ENCODE data around the gene PEAK1.

Gene PEAK1

GRCh38 chr15:77226652-77227051, 193.3 kb downstream of the PEAK1 start:
- TF ChIP-seq CTCF (IDR thresholded peaks at IDR 0.05; ENCODE audit: insufficient read depth, low read depth, low read length, missing control alignments) = no peak
- H3K4me3 ChIP-seq (ENCODE audit: low read length) = no peak overlapping the region
- DNase-seq (ENCODE audit: low read depth) = no peak

GRCh38 chr15:77225646-77226045, 194.3 kb downstream of the PEAK1 start:
- H3K4me3 ChIP-seq (ENCODE audit: low read length) = no peak overlapping the region
- no peak for TF ChIP-seq CTCF (IDR thresholded peaks at IDR 0.05; ENCODE audit: insufficient read depth, low read depth, low read length, missing control alignments)
- DNase-seq (ENCODE audit: low read depth) = no peak

- DNase-seq (ENCODE audit: low read depth) = no peak
- TF ChIP-seq CTCF (IDR thresholded peaks at IDR 0.05; ENCODE audit: insufficient read depth, low read depth, low read length, missing control alignments) = no peak
- no peak overlapping the region for H3K4me3 ChIP-seq (ENCODE audit: low read length)
Measured at GRCh38 chr15:77225088-77225487, 194.8 kb downstream of the PEAK1 start.

GRCh38 chr15:77224352-77224751, 195.6 kb downstream of the PEAK1 start:
- DNase-seq (ENCODE audit: low read depth) = no peak
- TF ChIP-seq CTCF (IDR thresholded peaks at IDR 0.05; ENCODE audit: insufficient read depth, low read depth, low read length, missing control alignments) = no peak
- H3K4me3 ChIP-seq (ENCODE audit: low read length) = no peak overlapping the region

- TF ChIP-seq CTCF (IDR thresholded peaks at IDR 0.05; ENCODE audit: insufficient read depth, low read depth, low read length, missing control alignments) = no peak
- no peak overlapping the region for H3K4me3 ChIP-seq (ENCODE audit: low read length)
- no peak for DNase-seq (ENCODE audit: low read depth)
Measured at GRCh38 chr15:77221708-77222107, 198.2 kb downstream of the PEAK1 start.

GRCh38 chr15:77221174-77221573, 198.7 kb downstream of the PEAK1 start:
- no peak for TF ChIP-seq CTCF (IDR thresholded peaks at IDR 0.05; ENCODE audit: insufficient read depth, low read depth, low read length, missing control alignments)
- no peak overlapping the region for H3K4me3 ChIP-seq (ENCODE audit: low read length)
- DNase-seq (ENCODE audit: low read depth) = no peak

- H3K4me3 ChIP-seq (ENCODE audit: low read length) = no peak overlapping the region
- DNase-seq (ENCODE audit: low read depth) = no peak
- no peak for TF ChIP-seq CTCF (IDR thresholded peaks at IDR 0.05; ENCODE audit: insufficient read depth, low read depth, low read length, missing control alignments)
Measured at GRCh38 chr15:77219841-77220240, 200.1 kb downstream of the PEAK1 start.

All from epithelial cell of esophagus (primary cell).